ENCODE results near the gene TRPM3. TPM values are rescaled to one million over a fixed set of nuclear protein-coding genes. Genes with fewer than 3 reads are reported as not detected.
A peak's percentile ranks its signal among the peaks of the same experiment; 100 is the strongest.

The TRPM3 gene
- total RNA-seq, 1 donor = 0.72 TPM

- Histone ChIP-seq H3K27me3 (ENCODE audit: insufficient read depth, low read length) (no peaks in the 10 kb centered on the region), H2AFZ (ENCODE audit: low read length) (no peak overlapping the region), H4K20me1 (ENCODE audit: insufficient read depth, low read length) (no peaks in the 10 kb centered on the region), H3K4me1 (ENCODE audit: insufficient read depth, low read length) (peaks cover 16% of the 10 kb centered on the region), H3K4me3 (ENCODE audit: insufficient read depth, low read length) (no peak overlapping the region), H3K4me2 (ENCODE audit: insufficient read depth, low read length) (no peak overlapping the region), H3K36me3 (ENCODE audit: insufficient read depth, low read length) (no peaks in the 10 kb centered on the region), H3K27ac (ENCODE audit: low read depth, low read length) (no peak overlapping the region), H3K9me3 (ENCODE audit: low read depth, low read length) (no peaks in the 10 kb centered on the region), H3K79me2 (ENCODE audit: insufficient read depth, low read length) (no peaks in the 10 kb centered on the region)
- no peak for TF ChIP-seq CTCF (IDR thresholded peaks at IDR 0.05; ENCODE audit: extremely low read depth, low read depth, low read length)
- no peak for DNase-seq (ENCODE audit: insufficient read length, low spot score, missing footprints)
Observed at GRCh38 chr9:70901013-70901412, 220.4 kb downstream of the TRPM3 start.

GRCh38 chr9:70893580-70894122, 227.8 kb downstream of the TRPM3 start:
- no peak overlapping the region for H2AFZ ChIP-seq (ENCODE audit: low read length)
- H3K36me3 ChIP-seq (ENCODE audit: insufficient read depth, low read length) = no peaks in the 10 kb centered on the region
- peak; percentile 13 for DNase-seq (ENCODE audit: insufficient read length, low spot score, missing footprints)
- H3K4me1 ChIP-seq (ENCODE audit: insufficient read depth, low read length) = no peaks in the 10 kb centered on the region
- no peak overlapping the region for H3K4me3 ChIP-seq (ENCODE audit: insufficient read depth, low read length)
- no peaks in the 10 kb centered on the region for H3K9me3 ChIP-seq (ENCODE audit: low read depth, low read length)
- no peaks in the 10 kb centered on the region for H3K27me3 ChIP-seq (ENCODE audit: insufficient read depth, low read length)
- H3K79me2 ChIP-seq (ENCODE audit: insufficient read depth, low read length) = no peaks in the 10 kb centered on the region
- H3K27ac ChIP-seq (ENCODE audit: low read depth, low read length) = no peak overlapping the region
- no peak overlapping the region for H3K4me2 ChIP-seq (ENCODE audit: insufficient read depth, low read length)
- no peak for TF ChIP-seq CTCF (IDR thresholded peaks at IDR 0.05; ENCODE audit: extremely low read depth, low read depth, low read length)
- H4K20me1 ChIP-seq (ENCODE audit: insufficient read depth, low read length) = no peaks in the 10 kb centered on the region

DNA sequence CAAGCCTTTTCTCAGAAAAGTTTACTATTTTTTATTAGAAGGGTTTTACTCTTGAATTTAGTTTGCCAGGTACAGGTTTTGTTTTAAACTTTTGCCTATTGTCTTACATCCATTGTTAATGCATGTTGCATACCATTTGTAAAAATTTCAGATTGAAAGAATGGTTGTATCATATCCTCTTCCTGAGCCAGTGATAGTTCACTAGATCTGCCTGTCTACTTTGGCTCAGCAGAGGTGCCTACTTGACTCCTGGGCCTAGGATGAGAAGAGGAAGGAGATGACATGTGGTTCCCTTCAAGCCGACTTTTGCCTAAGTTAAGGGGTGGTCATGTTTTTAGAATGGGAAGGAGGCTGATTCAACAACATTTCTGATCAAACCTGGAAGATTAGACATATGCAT, 232.9 kb downstream of the TRPM3 start:
- DNase-seq (ENCODE audit: insufficient read length, low spot score, missing footprints) = no peak
- no peaks in the 10 kb centered on the region for H3K4me1 ChIP-seq (ENCODE audit: insufficient read depth, low read length)
- no peak for TF ChIP-seq CTCF (IDR thresholded peaks at IDR 0.05; ENCODE audit: extremely low read depth, low read depth, low read length)

DNA sequence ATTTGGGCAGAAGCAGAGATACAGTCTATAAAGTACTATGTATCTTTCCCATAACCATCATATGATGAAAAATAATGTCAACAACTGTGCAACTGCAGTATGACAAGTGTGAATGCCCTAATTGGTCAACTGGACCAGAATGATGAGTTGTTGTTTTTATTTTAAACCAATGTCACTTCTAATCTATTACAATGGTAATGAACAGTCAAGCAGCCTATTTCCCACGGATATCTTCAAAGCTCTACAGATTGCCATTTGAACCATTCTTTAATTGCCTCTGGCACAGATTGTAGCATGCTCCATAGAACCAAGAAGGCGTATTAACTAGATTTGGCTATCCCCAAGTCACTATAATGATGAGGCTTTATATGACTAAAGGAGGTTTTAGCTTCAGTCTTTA, 233.6 kb downstream of the TRPM3 start:
- Histone ChIP-seq H3K27me3 (ENCODE audit: insufficient read depth, low read length) (no peaks in the 10 kb centered on the region), H3K4me1 (ENCODE audit: insufficient read depth, low read length) (no peaks in the 10 kb centered on the region), H4K20me1 (ENCODE audit: insufficient read depth, low read length) (no peaks in the 10 kb centered on the region), H3K9me3 (ENCODE audit: low read depth, low read length) (no peaks in the 10 kb centered on the region), H3K79me2 (ENCODE audit: insufficient read depth, low read length) (no peaks in the 10 kb centered on the region), H3K4me2 (ENCODE audit: insufficient read depth, low read length) (no peak overlapping the region), H3K36me3 (ENCODE audit: insufficient read depth, low read length) (no peaks in the 10 kb centered on the region), H3K27ac (ENCODE audit: low read depth, low read length) (no peak overlapping the region), H2AFZ (ENCODE audit: low read length) (no peak overlapping the region), H3K4me3 (ENCODE audit: insufficient read depth, low read length) (no peak overlapping the region)
- DNase-seq (ENCODE audit: insufficient read length, low spot score, missing footprints) = no peak
- no peak for TF ChIP-seq CTCF (IDR thresholded peaks at IDR 0.05; ENCODE audit: extremely low read depth, low read depth, low read length)

More for the DNA sequence above, 232.9 kb downstream of the TRPM3 start:
- H3K4me3 ChIP-seq (ENCODE audit: insufficient read depth, low read length) = no peak overlapping the region
- H4K20me1 ChIP-seq (ENCODE audit: insufficient read depth, low read length) = no peaks in the 10 kb centered on the region
- no peaks in the 10 kb centered on the region for H3K9me3 ChIP-seq (ENCODE audit: low read depth, low read length)
- no peak overlapping the region for H3K4me2 ChIP-seq (ENCODE audit: insufficient read depth, low read length)
- H2AFZ ChIP-seq (ENCODE audit: low read length) = no peak overlapping the region
- H3K79me2 ChIP-seq (ENCODE audit: insufficient read depth, low read length) = no peaks in the 10 kb centered on the region
- no peaks in the 10 kb centered on the region for H3K36me3 ChIP-seq (ENCODE audit: insufficient read depth, low read length)
- H3K27ac ChIP-seq (ENCODE audit: low read depth, low read length) = no peak overlapping the region
- H3K27me3 ChIP-seq (ENCODE audit: insufficient read depth, low read length) = no peaks in the 10 kb centered on the region
